ENCODE measurements around the gene IRF7.

The IRF7 gene

GRCh38 chr11:584287-584686 is 31.5 kb downstream of the IRF7 start:
- H3K4me3 ChIP-seq (ENCODE audit: low read depth, low read length): no peak overlapping the region
- no peak for TF ChIP-seq CTCF (IDR thresholded peaks at IDR 0.05; ENCODE audit: low read depth, low read length)

DNA sequence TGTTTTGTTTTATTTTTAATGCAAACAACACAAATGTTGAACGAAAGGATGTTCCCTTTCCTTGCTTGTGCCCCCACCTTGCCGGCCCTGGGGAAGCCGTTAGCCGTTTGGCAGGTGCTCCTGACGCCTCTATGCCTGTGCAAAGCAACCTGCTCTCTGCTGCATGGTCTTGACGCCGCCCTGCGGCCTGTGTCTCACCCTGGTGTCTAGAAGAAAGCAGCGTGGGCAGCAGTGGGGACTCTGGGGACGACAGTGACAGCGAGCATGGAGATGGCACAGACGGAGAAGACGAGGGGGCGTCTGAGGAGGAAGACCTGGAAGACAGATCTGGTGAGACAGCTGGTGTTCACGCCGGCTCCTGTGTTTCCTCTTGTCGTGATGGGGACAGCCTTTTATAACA is 34.0 kb downstream of the IRF7 start:
- no peak overlapping the region for H3K4me3 ChIP-seq (ENCODE audit: low read depth, low read length)
- TF ChIP-seq CTCF (IDR thresholded peaks at IDR 0.05; ENCODE audit: low read depth, low read length): no peak

DNA sequence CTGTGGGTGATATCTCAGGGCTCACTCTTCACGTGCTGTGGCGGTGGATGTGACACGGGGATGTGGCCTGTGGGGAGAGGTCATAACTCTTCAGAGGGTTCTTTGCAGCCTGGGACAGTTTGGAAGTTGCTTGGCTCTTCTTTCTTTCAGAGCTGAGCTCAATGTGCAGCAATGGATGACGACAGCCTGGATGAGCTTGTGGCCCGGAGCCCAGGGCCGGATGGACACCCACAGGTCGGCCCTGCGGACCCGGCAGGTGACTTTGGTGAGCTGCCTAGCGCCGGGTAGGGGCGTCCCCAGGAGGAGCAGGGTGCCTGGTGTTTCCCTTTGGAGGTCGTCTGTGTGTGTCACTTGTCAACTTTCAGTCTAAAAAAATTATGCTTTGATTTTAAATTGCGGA is 34.4 kb downstream of the IRF7 start:
- TF ChIP-seq CTCF (IDR thresholded peaks at IDR 0.05; ENCODE audit: low read depth, low read length): no peak
- H3K4me3 ChIP-seq (ENCODE audit: low read depth, low read length): no peak overlapping the region

- no peak overlapping the region for H3K4me3 ChIP-seq (ENCODE audit: low read depth, low read length)
- no peak for TF ChIP-seq CTCF (IDR thresholded peaks at IDR 0.05; ENCODE audit: low read depth, low read length)
Observed at GRCh38 chr11:579830-580601, 35.7 kb downstream of the IRF7 start.

DNA sequence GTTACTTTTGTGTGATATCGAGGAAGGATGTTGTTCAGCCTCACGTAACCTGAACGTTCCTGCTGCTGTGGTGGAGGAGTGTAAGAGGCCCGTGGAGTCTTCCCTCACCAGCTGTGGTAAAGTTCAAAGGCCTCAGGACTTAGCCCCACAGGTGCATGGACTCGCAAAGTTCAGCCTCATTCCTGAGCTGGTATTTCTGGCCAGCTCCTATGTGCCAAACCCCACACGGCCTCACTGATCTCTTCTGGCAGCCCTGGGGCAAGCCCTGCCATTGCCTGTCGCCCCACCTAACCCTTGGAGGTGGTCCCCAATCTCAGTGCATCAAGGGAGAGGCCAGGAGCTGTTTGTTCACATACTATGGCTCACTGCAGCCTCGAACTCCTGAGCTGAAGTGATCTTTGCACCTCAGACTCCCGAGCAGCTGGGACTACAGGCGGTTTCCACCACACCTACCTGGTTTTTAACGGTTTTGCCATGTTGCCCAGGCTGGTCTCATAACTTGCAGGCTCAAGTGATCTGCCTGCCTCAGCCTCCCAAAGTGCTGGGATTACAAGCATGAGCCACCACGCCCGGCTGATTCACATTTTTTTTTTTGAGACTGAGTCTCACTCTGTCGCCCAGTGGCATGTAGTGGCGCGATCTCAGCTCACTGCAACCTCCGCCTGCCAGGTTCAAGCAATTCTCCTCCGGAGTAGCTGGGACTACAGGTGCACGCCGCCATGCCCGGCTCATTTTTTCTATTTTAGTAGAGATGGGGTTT is 37.3 kb downstream of the IRF7 start:
- TF ChIP-seq CTCF (IDR thresholded peaks at IDR 0.05; ENCODE audit: low read depth, low read length): no peak
- peak overlapping the region; percentile 96 for H3K4me3 ChIP-seq (ENCODE audit: low read depth, low read length)

DNA sequence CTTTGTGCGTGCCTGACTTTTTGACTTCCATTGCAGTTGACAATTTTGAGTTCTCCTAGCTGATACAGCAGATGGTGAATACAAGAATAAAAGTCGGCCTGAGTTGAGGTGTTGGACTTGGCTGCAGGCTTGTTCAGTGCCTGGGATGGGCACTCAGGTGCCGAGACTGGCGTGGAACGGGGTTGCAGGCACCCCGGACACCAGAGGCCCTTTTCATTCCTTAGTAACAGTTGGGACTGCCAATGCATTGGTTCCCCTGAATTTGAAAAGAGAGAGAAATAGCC is 38.2 kb downstream of the IRF7 start:
- H3K4me3 ChIP-seq (ENCODE audit: low read depth, low read length): peak overlapping the region; percentile 96
- no peak for TF ChIP-seq CTCF (IDR thresholded peaks at IDR 0.05; ENCODE audit: low read depth, low read length)
